Fibroblast of mammary gland (primary cell): ENCODE results near the gene KLF3.

Experiments used
- DNase-seq: peaks from one replicate; pipeline ENCODE4 v3.0.0-alpha.2; 2010; ENCODE audit warnings: low read depth
- H3K4me3 ChIP-seq: 2 replicates; pipeline ENCODE4 v1.5.1; 2011; ENCODE audit warnings: low read depth, mild to moderate bottlenecking, low read length, moderate library complexity; ENCODE audit not compliant: control insufficient read depth
- CTCF ChIP-seq: conservative IDR thresholded peaks from 2 replicates; pipeline ENCODE4 v1.5.1; 2011; ENCODE audit warnings: low read depth, low read length, inconsistent platforms; ENCODE audit not compliant: control insufficient read depth, insufficient read depth

Gene KLF3

GRCh38 chr4:38663090-38663800, 754 bp upstream of the KLF3 start:
- no peak for TF ChIP-seq CTCF
- no peak for DNase-seq
- H3K4me3 ChIP-seq = peak overlapping the region; percentile 59

- no peak for TF ChIP-seq CTCF
- peak overlapping the region; percentile 78 for H3K4me3 ChIP-seq
- peak; percentile 57 for DNase-seq
Measured at GRCh38 chr4:38664706-38665401, 855 bp downstream of the KLF3 start.

GRCh38 chr4:38665551-38666411, 1.8 kb downstream of the KLF3 start:
- peak overlapping the region; percentile 78 for H3K4me3 ChIP-seq
- no peak for DNase-seq
- TF ChIP-seq CTCF = no peak

GRCh38 chr4:38666766-38667084, 2.7 kb downstream of the KLF3 start:
- H3K4me3 ChIP-seq = peak overlapping the region; percentile 78
- no peak for DNase-seq
- no peak for TF ChIP-seq CTCF

GRCh38 chr4:38667085-38667893, 3.3 kb downstream of the KLF3 start:
- no peak for TF ChIP-seq CTCF
- peak; percentile 99 for DNase-seq
- peak overlapping the region; percentile 78 for H3K4me3 ChIP-seq
